ENCODE results near the gene HCFC1R1.

Gene HCFC1R1

DNA sequence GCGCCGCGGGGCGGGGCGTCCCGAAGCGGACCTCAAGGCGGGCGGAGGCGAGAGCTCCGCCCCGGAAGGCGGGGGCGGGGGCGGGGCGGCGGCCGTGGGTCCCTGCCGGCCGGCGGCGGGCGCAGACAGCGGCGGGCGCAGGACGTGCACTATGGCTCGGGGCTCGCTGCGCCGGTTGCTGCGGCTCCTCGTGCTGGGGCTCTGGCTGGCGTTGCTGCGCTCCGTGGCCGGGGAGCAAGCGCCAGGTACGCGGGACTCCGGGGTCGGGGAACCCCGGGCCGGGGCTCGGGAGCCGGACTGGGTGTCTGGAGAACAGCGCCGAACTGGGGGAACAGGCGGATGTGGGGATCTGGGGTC is 3.5 kb downstream of the HCFC1R1 start, which contains the start of gene TNFRSF12A:
TSS of gene TNFRSF12A (plus strand) at position 122 of the 357 bp plus-strand sequence. CDS start at position 152, 30 bp downstream.
- peak; percentile 35 for DNase-seq (ENCODE audit: low read depth)

GRCh38 chr16:3019594-3020246 is 4.0 kb downstream of the HCFC1R1 start:
- DNase-seq (ENCODE audit: low read depth), result no peak

DNA sequence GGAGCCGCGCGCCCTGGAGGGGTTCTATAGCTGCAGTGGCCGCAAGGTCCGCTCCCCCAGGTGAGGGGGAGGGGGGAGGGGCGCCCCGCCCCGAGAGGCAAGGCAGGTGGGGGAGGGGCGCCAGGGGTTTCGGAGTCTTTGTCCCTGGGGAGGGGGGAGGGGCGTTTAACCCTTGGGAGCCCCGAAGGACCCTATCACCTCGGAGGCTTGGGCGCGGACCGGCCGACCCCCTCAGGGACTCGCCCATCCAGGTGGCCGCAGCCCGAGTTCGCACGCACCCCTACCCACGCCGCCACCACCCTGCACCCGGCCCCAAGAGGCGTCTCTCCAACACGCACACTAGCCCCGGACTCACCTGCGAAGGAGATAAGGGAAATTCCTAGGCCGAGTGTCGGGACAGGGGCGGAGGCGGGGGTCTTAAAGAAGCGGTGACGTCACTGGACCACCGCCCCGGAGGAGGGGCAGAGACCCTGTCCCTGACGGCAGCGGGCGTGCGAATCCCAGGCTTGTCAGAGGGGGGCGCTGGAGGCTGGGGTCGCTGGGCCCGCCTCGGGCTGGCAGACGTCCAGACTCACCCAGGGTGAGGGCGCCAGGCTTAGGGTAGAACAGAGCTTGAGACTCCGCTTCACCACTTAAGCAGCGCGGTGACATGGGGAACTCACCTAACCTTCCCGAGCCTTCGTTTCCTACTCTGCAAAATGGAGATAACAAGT is 5.8 kb downstream of the HCFC1R1 start, which contains the start of gene CLDN6:
TSS of gene CLDN6 (minus strand) at position 390 of the 713 bp plus-strand sequence. CDS start 2,162 bp downstream, outside the sequence.
- no peak for DNase-seq (ENCODE audit: low read depth)

DNA sequence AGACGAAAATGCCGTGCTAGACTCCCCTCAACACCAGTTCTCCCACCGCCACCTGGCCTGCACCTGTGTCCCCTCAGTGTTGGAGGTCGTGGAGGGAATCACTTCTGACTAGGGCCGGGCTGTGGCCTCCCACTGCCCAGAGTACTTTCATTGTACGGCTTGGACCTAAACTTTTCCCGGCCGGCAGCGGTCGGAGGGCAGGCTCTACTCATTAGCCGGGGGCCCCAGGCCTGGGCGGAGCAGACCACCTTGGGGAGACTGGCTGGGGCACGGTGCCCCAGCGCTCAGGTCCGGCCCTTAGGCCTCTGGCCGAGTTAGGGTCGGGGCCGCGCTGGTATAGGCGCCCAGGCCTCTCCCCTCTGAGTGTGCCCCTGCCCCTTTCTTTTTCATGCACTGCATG is 6.4 kb downstream of the HCFC1R1 start:
- no peak for DNase-seq (ENCODE audit: low read depth)

DNA sequence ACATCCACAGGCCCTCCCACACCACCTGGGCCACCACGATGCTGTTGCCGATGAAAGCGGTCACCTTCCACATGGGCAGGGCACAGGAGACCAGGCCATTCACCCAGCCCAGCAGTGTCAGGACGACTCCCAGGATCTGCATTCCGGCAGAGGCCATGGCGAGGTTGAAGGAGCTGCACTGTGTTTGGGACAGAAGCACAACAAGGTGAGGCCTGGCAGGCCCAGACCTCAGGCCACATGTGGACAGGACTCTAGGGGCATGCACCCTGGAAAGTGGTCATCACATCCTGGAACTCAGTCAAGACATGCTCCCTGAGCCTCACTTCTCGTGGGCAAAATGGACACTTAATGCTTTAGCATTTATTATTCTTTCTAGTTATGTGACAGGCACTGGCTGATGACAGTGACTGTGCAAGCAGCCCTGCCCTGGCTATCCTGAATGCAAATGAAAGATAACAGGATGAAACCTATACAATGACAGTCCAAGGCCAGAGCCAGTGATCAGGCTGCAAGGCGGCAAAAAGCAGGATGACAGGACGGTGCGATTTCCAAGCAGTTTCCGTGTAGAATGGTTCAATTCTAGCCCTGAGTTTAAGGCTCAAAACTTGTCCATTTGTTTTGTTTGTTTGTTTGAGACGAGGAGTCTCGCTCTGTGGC is 7.7 kb downstream of the HCFC1R1 start:
- no peak for DNase-seq (ENCODE audit: low read depth)

GRCh38 chr16:3014971-3015370 is 8.8 kb downstream of the HCFC1R1 start:
- no peak for DNase-seq (ENCODE audit: low read depth)

DNA sequence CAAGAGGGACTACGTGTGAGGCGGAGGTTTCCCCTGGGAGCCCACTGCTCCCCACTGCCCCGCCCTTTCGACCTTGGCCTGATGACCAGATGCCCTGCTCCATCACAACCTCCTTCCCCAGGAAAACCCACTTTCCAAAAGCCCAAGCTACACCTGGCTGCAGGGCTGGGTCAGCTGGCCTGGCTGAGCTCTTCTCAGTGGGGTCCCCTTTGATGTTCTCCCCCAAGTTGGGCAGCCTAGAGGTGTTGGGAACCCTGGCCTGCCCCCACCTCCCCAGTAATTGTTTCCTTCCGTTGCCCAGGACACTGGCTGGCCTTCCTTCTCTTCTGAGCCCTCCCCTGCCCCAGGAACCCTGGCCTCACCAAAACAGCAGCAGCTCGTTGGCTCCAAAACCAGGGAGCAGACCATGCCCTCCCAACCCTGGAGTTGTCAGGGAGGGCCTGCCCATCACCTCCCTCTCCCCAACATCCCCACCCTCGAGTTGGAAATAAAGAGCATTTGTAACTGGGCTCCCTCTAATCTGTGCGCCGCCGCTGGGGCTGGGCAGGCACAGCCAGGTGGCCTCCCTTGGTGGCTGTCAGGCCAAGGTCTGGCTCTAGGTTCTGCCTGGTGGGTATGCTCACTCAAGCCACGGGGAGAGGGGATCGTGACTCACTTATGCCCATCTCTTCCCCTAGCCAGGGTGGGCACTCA is 9.6 kb downstream of the HCFC1R1 start:
- no peak for DNase-seq (ENCODE audit: low read depth)

- no peak for DNase-seq (ENCODE audit: low read depth)
Measured at GRCh38 chr16:3013491-3013951, 10.2 kb downstream of the HCFC1R1 start.

GRCh38 chr16:3012828-3013420 is 10.8 kb downstream of the HCFC1R1 start, which contains the start of gene CLDN9:
Gene CLDN9 (plus strand): TSS chr16:3012923. CDS start chr16:3013363, 440 bp downstream.
- DNase-seq (ENCODE audit: low read depth), result no peak

- DNase-seq (ENCODE audit: low read depth), result no peak
Measured at GRCh38 chr16:3012246-3012645, 11.5 kb downstream of the HCFC1R1 start.

DNA sequence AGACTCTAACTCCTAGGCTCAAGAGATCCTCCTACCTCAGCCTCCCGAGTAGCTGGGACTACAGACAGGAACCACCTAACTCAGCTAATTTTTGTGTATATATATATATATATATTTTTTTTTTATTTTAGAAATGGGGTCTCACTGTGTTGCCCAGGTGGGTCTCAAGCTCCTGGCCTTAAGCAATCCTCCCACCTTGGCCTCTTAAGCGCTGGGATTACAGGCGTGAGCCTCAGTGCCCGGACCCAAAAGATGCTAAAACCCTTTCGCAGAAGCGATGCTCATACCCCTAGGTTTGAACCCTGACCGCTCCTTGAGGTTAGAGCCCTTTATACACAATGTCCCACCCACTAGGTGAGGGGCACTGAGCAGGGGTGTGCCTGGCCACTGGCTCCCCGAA is 13.2 kb downstream of the HCFC1R1 start:
- no peak for DNase-seq (ENCODE audit: low read depth)

DNA sequence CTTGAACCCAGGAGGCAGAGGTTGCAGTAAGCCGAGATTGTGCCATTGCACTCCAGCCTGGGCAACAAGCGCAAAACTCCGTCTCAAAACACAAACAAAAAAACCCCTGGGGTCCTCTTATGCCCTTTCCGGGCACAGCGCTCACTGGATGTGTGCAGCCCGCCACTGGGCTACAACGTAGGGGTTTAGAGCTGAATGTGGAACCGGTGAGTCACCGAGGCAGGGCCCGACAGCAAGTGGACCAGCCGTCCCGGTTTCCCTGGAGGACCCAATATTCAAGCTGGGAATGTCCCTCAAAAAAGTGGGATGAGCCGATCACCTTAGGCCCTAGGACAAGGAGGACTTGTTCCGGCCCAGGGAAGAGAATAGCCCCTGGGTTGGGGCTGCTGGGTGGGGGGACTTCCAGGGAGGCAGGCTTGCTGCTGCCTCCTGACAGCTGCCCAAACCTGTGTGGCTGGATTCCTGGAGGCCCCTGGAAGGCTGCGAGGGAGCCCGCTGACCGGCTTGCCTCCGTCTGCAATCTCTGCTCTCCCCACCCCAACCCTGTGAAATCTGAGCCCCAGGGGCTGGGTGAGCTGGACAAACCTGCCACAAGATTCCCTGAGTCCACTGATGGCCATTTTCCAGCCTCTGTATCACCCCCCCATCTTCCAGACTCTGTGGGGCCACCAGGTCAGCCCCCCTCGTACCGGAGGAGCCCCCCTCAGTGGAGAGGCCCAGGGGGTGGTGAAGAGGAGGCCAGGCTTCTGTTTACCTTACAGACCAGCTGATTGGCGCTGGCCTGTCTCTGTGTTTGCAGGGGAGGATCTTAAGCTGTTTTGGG is 14.0 kb downstream of the HCFC1R1 start:
- DNase-seq (ENCODE audit: low read depth), result no peak

DNA sequence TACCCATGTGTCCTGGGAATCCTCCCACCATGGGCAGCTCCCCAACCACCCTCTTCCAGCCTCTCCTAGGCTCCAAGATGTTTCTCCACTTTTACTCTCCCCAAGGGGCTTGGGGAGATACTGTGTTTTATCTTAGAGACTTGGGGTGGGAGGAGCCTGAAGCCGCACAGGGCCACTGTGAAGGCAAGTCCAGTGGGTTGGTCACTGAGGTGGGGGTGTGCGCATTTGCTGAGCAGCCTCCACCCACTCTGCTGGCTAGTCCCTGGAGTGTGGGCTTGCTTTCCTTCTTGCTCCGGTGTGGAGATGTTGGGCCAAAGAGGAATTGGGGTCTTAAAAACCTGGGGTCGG is 15.1 kb downstream of the HCFC1R1 start:
- no peak for DNase-seq (ENCODE audit: low read depth)

- DNase-seq (ENCODE audit: low read depth), result no peak
Measured at GRCh38 chr16:3007957-3008689, 15.6 kb downstream of the HCFC1R1 start.

GRCh38 chr16:3007059-3007956 is 16.4 kb downstream of the HCFC1R1 start:
- DNase-seq (ENCODE audit: low read depth), result no peak

DNA sequence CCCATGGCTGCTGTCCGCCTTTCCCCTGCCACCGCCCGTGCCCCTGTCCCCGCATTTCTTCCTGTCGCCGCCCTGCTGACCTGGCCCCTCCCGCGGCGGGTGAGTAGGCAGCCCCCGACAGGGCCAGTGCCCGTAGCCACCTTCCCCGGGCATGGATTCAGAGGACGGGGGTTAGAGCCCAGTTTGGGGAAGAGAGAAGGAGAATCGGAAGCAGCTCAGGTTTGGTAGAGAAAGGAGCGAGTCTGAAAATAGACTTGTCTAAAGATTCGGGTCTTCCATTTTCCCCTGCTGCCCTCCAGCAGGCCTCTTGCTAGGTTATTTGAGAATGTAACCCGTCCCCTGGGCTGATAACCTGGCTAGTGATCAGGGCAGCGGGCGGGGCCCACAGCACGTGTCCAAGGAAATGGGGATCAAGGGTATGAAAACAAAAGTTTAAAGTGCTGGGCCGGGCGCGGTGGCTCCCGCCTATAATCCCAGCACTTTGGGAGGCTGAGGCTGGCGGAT is 18.9 kb downstream of the HCFC1R1 start:
- DNase-seq (ENCODE audit: low read depth), result no peak

DNA sequence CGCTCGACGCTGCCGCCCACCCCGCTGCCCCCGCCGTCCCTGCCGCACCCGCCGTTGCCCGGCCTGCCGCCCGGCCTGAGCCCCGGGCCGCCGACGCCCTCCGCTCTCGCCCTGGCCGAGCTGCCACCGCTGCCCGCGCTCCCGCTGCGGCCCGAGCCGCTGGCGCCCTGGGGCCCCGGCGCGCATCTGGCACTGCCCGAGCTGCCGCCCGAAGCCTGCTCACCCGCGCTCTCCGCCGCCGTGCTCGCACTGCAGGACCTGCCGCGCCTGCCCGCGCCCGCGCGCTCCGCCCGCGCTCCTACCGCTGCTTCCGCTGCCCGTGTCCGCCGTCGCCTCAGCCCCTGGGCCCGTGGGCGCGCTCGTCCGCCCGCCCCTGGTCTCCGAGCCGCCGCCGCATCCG is 19.4 kb downstream of the HCFC1R1 start:
- DNase-seq (ENCODE audit: low read depth), result no peak

GRCh38 chr16:3003582-3004270 is 20.0 kb downstream of the HCFC1R1 start:
- peak; percentile 96 for DNase-seq (ENCODE audit: low read depth)

All from fibroblast of the conjunctiva (primary cell).